SK-N-SH (cell line): ENCODE results near the gene COMMD6. TPM values are rescaled to one million over a fixed set of nuclear protein-coding genes. Genes with fewer than 3 reads are reported as not detected.

Experiments
- CTCF ChIA-PET: fragments of 300-600, 350-600 bp; formaldehyde crosslinking; extraction: SDS; loops from one replicate; lab custom pipeline; 2021; lab: Yijun Ruan, JAX
- POLR2A ChIA-PET: fragments of 350-600 bp; sonication (Branson Sonifier 250); formaldehyde crosslinking; extraction: SDS; loops from one replicate; lab custom pipeline; 2020; ENCODE audit warnings: antibody characterized with exemption, inconsistent platforms; lab: Yijun Ruan, JAX
- DNase-seq: peaks from one replicate; pipeline ENCODE4 v3.0.0; 2012
- H2AFZ ChIP-seq: fragments of 200-600 bp; sonication (generic); 2 replicates; pipeline ENCODE4 v1.8.1; 2016; ENCODE audit warnings: antibody characterized with exemption, mild to moderate bottlenecking, low read depth
- H3F3A ChIP-seq: fragments of 200-600 bp; sonication (generic); replicated peaks from 2 replicates; pipeline ENCODE3; 2016; ENCODE audit warnings: antibody characterized with exemption, mild to moderate bottlenecking; ENCODE audit not compliant: insufficient read depth
- H3K27ac ChIP-seq, 2 experiments: fragments of 200-500 bp in 1 of 2; fragments of 200-600 bp in 1 of 2; sonication (Bioruptor generic) in 1 of 2; sonication (generic), shearing (Covaris generic) in 1 of 2; 2 replicates each; pipeline versions ENCODE4 v1.5.1 to v1.6.1; 2014 to 2016; ENCODE audit warnings: low read depth in 2 of 2, inconsistent platforms in 1 of 2, low read length in 1 of 2, mild to moderate bottlenecking in 1 of 2, mixed read lengths in 1 of 2
- H3K27me3 ChIP-seq: fragments of 200-600 bp; sonication (generic), shearing (Covaris generic); 2 replicates; pipeline ENCODE4 v1.6.1; 2016; ENCODE audit warnings: mixed run types; ENCODE audit not compliant: insufficient read depth
- H3K36me3 ChIP-seq, 2 experiments: fragments of 200-500 bp in 1 of 2; fragments of 200-600 bp in 1 of 2; sonication (Bioruptor generic) in 1 of 2; sonication (generic) in 1 of 2; replicated peaks in 1 of 2; 2 replicates each; pipeline versions ENCODE3 to v1.5.1; 2014 to 2016; ENCODE audit warnings: low read length in 1 of 2, mild to moderate bottlenecking in 1 of 2; ENCODE audit not compliant: insufficient read depth in 2 of 2, control insufficient read depth in 1 of 2
- H3K4me1 ChIP-seq, 2 experiments: fragments of 200-500 bp in 1 of 2; fragments of 200-600 bp in 1 of 2; sonication (Bioruptor generic) in 1 of 2; sonication (generic), shearing (Covaris generic) in 1 of 2; 2 replicates each; pipeline versions ENCODE4 v1.5.1 to v1.6.1; 2014 to 2016; ENCODE audit warnings: low read depth in 1 of 2, low read length in 1 of 2, mixed run types in 1 of 2; ENCODE audit not compliant: insufficient read depth in 2 of 2, control insufficient read depth in 1 of 2
- H3K4me2 ChIP-seq: fragments of 200-600 bp; sonication (generic), shearing (Covaris generic); 2 replicates; pipeline ENCODE4 v1.6.1; 2017; ENCODE audit warnings: mixed run types
- H3K4me3 ChIP-seq, 2 experiments: fragments of 200-500 bp in 1 of 2; fragments of 200-600 bp in 1 of 2; sonication (Bioruptor generic) in 1 of 2; sonication (generic), shearing (Covaris generic) in 1 of 2; 2 replicates each; pipeline versions ENCODE4 v1.5.1 to v1.8.1; 2014 to 2016; ENCODE audit warnings: low read depth in 2 of 2, inconsistent platforms in 1 of 2, low read length in 1 of 2, mild to moderate bottlenecking in 1 of 2, mixed read lengths in 1 of 2, moderate library complexity in 1 of 2
- H3K79me2 ChIP-seq: fragments of 200-600 bp; sonication (generic); 2 replicates; pipeline ENCODE4 v1.8.1; 2017; ENCODE audit warnings: mild to moderate bottlenecking; ENCODE audit not compliant: insufficient read depth
- H3K9ac ChIP-seq: fragments of 200-600 bp; sonication (generic); 2 replicates; pipeline ENCODE4 v1.6.1; 2017; ENCODE audit warnings: mixed run types
- H3K9me2 ChIP-seq: fragments of 200-600 bp; sonication (generic); 2 replicates; pipeline ENCODE4 v1.6.1; 2017; ENCODE audit warnings: mixed run types
- H3K9me3 ChIP-seq: fragments of 200-600 bp; sonication (generic); 2 replicates; pipeline ENCODE4 v1.6.1; 2017; ENCODE audit warnings: mixed run types, mild to moderate bottlenecking, moderate library complexity
- H4K20me1 ChIP-seq: fragments of 200-600 bp; sonication (generic); 2 replicates; pipeline ENCODE4 v1.6.1; 2017; ENCODE audit warnings: mild to moderate bottlenecking, mixed run types; ENCODE audit not compliant: insufficient read depth
- ELF1 ChIP-seq: IDR thresholded peaks from 2 replicates; pipeline ENCODE4 v1.4.0; 2012
- EP300 ChIP-seq, 2 experiments: IDR thresholded peaks; 2 replicates each; pipeline versions ENCODE4 v1.4.0 to v1.6.1; 2012; ENCODE audit warnings: borderline replicate concordance in 1 of 2, low read depth in 1 of 2, low read length in 1 of 2
- FOXJ3 ChIP-seq: sonication (generic); formaldehyde crosslinking; IDR thresholded peaks from 2 replicates; pipeline ENCODE4 v1.5.1; 2020; ENCODE audit warnings: mild to moderate bottlenecking, missing genetic modification reagents
- FOXM1 ChIP-seq: IDR thresholded peaks from 2 replicates; pipeline ENCODE4 v1.4.0; 2012; ENCODE audit warnings: low read depth, mild to moderate bottlenecking
- GATA2 ChIP-seq: sonication (generic); formaldehyde crosslinking; IDR thresholded peaks from 2 replicates; pipeline ENCODE4 v1.5.0; 2020; ENCODE audit warnings: mild to moderate bottlenecking, missing genetic modification reagents
- JUND ChIP-seq: IDR thresholded peaks from 2 replicates; pipeline ENCODE4 v1.4.0; 2012
- NRF1 ChIP-seq: IDR thresholded peaks from 2 replicates; pipeline ENCODE4 v1.6.1; 2012; ENCODE audit warnings: low read depth, mild to moderate bottlenecking, low read length
- POLR2AphosphoS5 ChIP-seq: IDR thresholded peaks from 2 replicates; pipeline ENCODE4 v1.6.1; 2012; ENCODE audit warnings: low read depth, low read length
- RFX5 ChIP-seq: IDR thresholded peaks from 2 replicates; pipeline ENCODE4 v1.6.1; 2012; ENCODE audit warnings: mild to moderate bottlenecking, improper control_type of control experiment, low read length
- RXRA ChIP-seq: IDR thresholded peaks from 2 replicates; pipeline ENCODE4 v1.4.0; 2012; ENCODE audit warnings: low read depth, mild to moderate bottlenecking, borderline replicate concordance
- SIN3A ChIP-seq: IDR thresholded peaks from 2 replicates; pipeline ENCODE4 v1.6.1; 2012; ENCODE audit warnings: low read depth, mild to moderate bottlenecking, low read length, moderate library complexity, borderline replicate concordance
- SMC3 ChIP-seq: IDR thresholded peaks from 2 replicates; pipeline ENCODE4 v1.6.1; 2012; ENCODE audit warnings: low read depth, low read length, improper control_type of control experiment
- TAF1 ChIP-seq: IDR thresholded peaks from 2 replicates; pipeline ENCODE4 v1.6.1; 2012; ENCODE audit warnings: low read depth, mild to moderate bottlenecking, low read length, moderate library complexity, borderline replicate concordance
- TCF12 ChIP-seq: IDR thresholded peaks from 2 replicates; pipeline ENCODE4 v1.4.0; 2012
- WGBS: methylation state at CpG from one replicate; pipeline ENCODE4 v1.1.6; 2017; ENCODE audit warnings: low lambda C conversion rate; 5-methylcytosine and 5-hydroxymethylcytosine counted together
- polyA plus RNA-seq, 3 experiments: library from polyadenylated mRNA; depleted of rRNA; stranded (reverse); fragments of >200 nt; gene quantifications; 2 replicates each; pipeline ENCODE4 v1.2.3, GENCODE V29; 2012
- TF ChIP-seq, protein P1 (sequence below): IDR thresholded peaks from 2 replicates; pipeline ENCODE4 v1.4.0; 2012; ENCODE audit warnings: low read depth
- TF ChIP-seq, protein P2 (sequence below): IDR thresholded peaks from 2 replicates; pipeline ENCODE4 v1.4.0; 2012; ENCODE audit warnings: low read depth, borderline replicate concordance
- TF ChIP-seq, protein P3 (sequence below): fragments of 150-350 bp; IDR thresholded peaks from 2 replicates; pipeline ENCODE4 v1.6.1; 2016; ENCODE audit warnings: mild to moderate bottlenecking, low read depth, low read length
- TF ChIP-seq, protein P4 (sequence below): fragments of 150-350 bp; IDR thresholded peaks from 2 replicates; pipeline ENCODE4 v1.6.1; 2017; ENCODE audit warnings: antibody characterized with exemption, low read length, low read depth, borderline replicate concordance
- TF ChIP-seq, protein P5 (sequence below): IDR thresholded peaks from 2 replicates; pipeline ENCODE4 v1.4.0; 2012; ENCODE audit warnings: low read depth, borderline replicate concordance

Gene COMMD6
- polyA plus RNA-seq, 1 of the 3 experiments (the other 2 are of a cell fraction) = 76.9 TPM

DNA sequence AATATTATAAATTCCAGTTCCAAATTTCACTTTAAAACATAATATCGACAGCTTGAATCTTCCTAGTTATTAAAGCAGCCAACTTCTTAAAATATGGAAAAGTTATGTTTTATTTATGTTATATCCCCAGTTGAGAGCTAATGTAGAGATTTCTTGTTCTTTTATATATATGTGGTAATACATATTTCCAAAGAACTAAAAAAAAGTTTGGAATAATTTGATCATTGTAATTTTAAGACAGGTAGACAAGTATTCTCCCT is 54.9 kb downstream of the COMMD6 start:
- DNase-seq = no peak
- peak overlapping the region; percentile 83 to 93 for H3K4me3 ChIP-seq
- peaks cover 3 to 12% of the 10 kb centered on the region in 2 experiments; a peak in 3 of 4 replicates for H3K4me1 ChIP-seq
- H2AFZ ChIP-seq = peak overlapping the region; percentile 90
- TF ChIP-seq, protein P1, sequence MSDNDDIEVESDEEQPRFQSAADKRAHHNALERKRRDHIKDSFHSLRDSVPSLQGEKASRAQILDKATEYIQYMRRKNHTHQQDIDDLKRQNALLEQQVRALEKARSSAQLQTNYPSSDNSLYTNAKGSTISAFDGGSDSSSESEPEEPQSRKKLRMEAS = no peak
- TF ChIP-seq FOXJ3 (CRISPR knock-in tag) (no peak), EP300 (IDR thresholded peaks at IDR 0.05; ENCODE audit: borderline replicate concordance in 1 of 2, low read depth in 1 of 2, low read length in 1 of 2) (no peak), JUND (no peak), SIN3A (no peak), SMC3 (no peak), GATA2 (no peak), NRF1 (no peak), POLR2AphosphoS5 (no peak), TAF1 (no peak), RXRA (no peak), FOXM1 (no peak), TCF12 (no peak), ELF1 (no peak), RFX5 (no peak)
- TF ChIP-seq, protein P2, sequence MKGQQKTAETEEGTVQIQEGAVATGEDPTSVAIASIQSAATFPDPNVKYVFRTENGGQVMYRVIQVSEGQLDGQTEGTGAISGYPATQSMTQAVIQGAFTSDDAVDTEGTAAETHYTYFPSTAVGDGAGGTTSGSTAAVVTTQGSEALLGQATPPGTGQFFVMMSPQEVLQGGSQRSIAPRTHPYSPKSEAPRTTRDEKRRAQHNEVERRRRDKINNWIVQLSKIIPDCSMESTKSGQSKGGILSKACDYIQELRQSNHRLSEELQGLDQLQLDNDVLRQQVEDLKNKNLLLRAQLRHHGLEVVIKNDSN = no peak
- TF ChIP-seq, protein P3, sequence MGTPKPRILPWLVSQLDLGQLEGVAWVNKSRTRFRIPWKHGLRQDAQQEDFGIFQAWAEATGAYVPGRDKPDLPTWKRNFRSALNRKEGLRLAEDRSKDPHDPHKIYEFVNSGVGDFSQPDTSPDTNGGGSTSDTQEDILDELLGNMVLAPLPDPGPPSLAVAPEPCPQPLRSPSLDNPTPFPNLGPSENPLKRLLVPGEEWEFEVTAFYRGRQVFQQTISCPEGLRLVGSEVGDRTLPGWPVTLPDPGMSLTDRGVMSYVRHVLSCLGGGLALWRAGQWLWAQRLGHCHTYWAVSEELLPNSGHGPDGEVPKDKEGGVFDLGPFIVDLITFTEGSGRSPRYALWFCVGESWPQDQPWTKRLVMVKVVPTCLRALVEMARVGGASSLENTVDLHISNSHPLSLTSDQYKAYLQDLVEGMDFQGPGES = no peak
- TF ChIP-seq, protein P4, sequence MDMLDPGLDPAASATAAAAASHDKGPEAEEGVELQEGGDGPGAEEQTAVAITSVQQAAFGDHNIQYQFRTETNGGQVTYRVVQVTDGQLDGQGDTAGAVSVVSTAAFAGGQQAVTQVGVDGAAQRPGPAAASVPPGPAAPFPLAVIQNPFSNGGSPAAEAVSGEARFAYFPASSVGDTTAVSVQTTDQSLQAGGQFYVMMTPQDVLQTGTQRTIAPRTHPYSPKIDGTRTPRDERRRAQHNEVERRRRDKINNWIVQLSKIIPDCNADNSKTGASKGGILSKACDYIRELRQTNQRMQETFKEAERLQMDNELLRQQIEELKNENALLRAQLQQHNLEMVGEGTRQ = no peak
- TF ChIP-seq, protein P5, sequence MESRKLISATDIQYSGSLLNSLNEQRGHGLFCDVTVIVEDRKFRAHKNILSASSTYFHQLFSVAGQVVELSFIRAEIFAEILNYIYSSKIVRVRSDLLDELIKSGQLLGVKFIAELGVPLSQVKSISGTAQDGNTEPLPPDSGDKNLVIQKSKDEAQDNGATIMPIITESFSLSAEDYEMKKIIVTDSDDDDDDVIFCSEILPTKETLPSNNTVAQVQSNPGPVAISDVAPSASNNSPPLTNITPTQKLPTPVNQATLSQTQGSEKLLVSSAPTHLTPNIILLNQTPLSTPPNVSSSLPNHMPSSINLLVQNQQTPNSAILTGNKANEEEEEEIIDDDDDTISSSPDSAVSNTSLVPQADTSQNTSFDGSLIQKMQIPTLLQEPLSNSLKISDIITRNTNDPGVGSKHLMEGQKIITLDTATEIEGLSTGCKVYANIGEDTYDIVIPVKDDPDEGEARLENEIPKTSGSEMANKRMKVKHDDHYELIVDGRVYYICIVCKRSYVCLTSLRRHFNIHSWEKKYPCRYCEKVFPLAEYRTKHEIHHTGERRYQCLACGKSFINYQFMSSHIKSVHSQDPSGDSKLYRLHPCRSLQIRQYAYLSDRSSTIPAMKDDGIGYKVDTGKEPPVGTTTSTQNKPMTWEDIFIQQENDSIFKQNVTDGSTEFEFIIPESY = no peak
- peaks cover 7% of the 10 kb centered on the region for H3K79me2 ChIP-seq
- H3K4me2 ChIP-seq = peak overlapping the region; percentile 84
- H3K36me3 ChIP-seq = no peaks in the 10 kb centered on the region
- ChIA-PET CTCF (interaction anchor here (0.8 to 7.3 kb wide), 22 partner anchors 9 to 224 kb away, joined by 3 to 76 read pairs (median 5); partner anchors contain the start of genes COMMD6 and UCHL3), POLR2A (no interaction called here)
- peaks cover 3% of the 10 kb centered on the region; the same call in 1 of the 2 replicates for H4K20me1 ChIP-seq
- peak overlapping the region; percentile 64 for H3K9ac ChIP-seq
- H3K27ac ChIP-seq = peak overlapping the region; percentile 57 to 59
- no peaks in the 10 kb centered on the region for H3K9me2 ChIP-seq
- peaks cover 22% of the 10 kb centered on the region for H3F3A ChIP-seq
- 0% methylated on average over 1 of the region's 1 CpG for WGBS
- no peaks in the 10 kb centered on the region for H3K9me3 ChIP-seq
- no peaks in the 10 kb centered on the region for H3K27me3 ChIP-seq
